ENCODE measurements around the gene MED13.

DNA sequence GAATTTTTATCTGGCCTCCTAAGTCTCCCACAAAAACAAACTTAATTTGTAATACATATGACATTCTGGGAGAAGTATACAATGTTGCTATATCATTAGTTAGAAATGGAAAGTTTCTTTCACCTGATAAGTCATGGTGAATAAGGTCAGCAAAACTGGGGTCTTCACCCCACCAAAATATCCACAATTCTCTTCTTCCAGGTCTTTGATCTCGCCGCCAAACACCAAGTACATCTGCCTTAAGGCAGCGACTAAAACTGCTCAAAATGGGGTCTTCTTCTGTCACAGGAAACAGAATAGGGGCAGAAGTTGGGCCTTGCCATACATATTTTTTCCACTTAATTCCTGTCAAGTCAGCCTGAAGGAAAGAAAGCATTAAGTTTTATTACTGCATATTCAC is 2.1 kb downstream of the MED13 start:
- TF ChIP-seq EZH2 (IDR thresholded peaks at IDR 0.05) (no peak), POLR2AphosphoS5 (IDR thresholded peaks at IDR 0.05; ENCODE audit: borderline replicate concordance, low read depth, low read length) (no peak)
